OCI-LY7 (cell line): ENCODE measurements around the gene ELOVL5.

Experiments
- CTCF ChIP-seq: fragments of 200-600 bp; sonication (generic); conservative IDR thresholded peaks from 2 replicates; pipeline ENCODE4 v1.5.1; 2014; ENCODE audit warnings: mild to moderate bottlenecking, antibody characterized with exemption, low read length, moderate library complexity, mixed read lengths
- EZH2phosphoT487 ChIP-seq: fragments of 200-600 bp; sonication (generic); IDR thresholded peaks from 2 replicates; pipeline ENCODE4 v1.6.1; 2018; ENCODE audit warnings: low read depth, borderline replicate concordance, mild to moderate bottlenecking, mixed run types, antibody characterized with exemption, low read length, moderate library complexity, mixed read lengths

DNA sequence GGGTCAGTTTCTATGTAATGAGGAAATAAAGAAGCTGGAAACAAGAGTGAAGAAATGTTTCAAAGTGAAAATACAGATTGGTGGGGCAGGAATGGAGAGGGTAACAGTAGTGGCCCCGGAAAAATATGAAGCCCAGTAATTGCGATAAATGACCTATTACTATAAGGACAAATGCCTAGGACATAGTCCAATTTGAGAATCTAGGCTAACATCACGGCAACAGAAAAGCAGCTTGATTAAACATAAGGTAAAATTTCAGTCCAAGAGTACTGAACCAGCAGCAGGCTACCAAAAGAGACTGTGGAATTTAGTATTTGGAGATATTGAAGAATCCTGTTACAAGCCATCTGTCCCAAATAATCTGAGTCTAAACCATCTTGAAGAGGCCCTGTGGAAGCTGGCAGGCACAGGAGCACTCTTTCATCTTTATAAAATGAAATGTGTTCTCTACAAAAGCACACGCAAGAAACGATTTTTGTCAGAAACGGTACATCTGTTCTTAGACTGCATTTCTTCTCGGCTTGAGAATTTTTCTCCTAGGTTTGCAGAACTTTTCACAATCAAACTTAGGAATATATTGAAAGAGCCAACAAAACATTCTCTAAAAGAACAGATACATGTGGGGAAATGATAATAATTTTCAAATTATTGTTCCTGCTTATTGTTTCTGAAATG is 49.3 kb downstream of the ELOVL5 start:
- TF ChIP-seq CTCF (no peak), EZH2phosphoT487 (no peak)
